Right lobe of liver (tissue), 6 donors: Measurements from ENCODE around the gene ZNF99. TPM values are rescaled to one million over a fixed set of nuclear protein-coding genes. Genes with fewer than 3 reads are reported as not detected.
"Not testable (repeated sequence)": the region's sequence is repeated elsewhere in the genome, so short reads cannot be mapped to it uniquely, and the experiment has no call there.

Source experiments
- ATAC-seq, 4 donors: fragments of 200-7000 bp; cut with Tn5 transposase; one replicate each; pipeline ENCODE4 v1.9.1; 2020; ENCODE audit warnings: mild to moderate bottlenecking in 4 of 4, moderate library complexity in 4 of 4
- DNase-seq, 3 donors: peaks; one replicate each; pipeline ENCODE4 v3.0.0-alpha.2; 2020
- H3K27ac ChIP-seq, 3 donors: fragments of 200-600 bp; one replicate each; pipeline ENCODE4 v1.8.0; 2022
- H3K27me3 ChIP-seq, 2 donors: fragments of 200-600 bp; one replicate each; pipeline ENCODE4 v1.8.0; 2022
- H3K36me3 ChIP-seq, 4 donors: fragments of 200-600 bp; sonication (generic) in 1 of 4; one replicate each; pipeline versions ENCODE4 v1.5.1 to v1.8.0; 2017 to 2022; ENCODE audit warnings: control low read depth in 1 of 4
- H3K4me1 ChIP-seq, 4 donors: fragments of 200-600 bp; sonication (generic) in 1 of 4; one replicate each; pipeline versions ENCODE4 v1.5.1 to v1.8.0; 2017 to 2022; ENCODE audit warnings: control low read depth in 1 of 4
- H3K4me3 ChIP-seq, 3 donors: fragments of 200-600 bp; one replicate each; pipeline ENCODE4 v1.8.0; 2022
- H3K9me3 ChIP-seq, 4 donors: fragments of 200-600 bp; sonication (generic) in 1 of 4; one replicate each; pipeline versions ENCODE4 v1.5.1 to v1.8.0; 2017 to 2022; ENCODE audit warnings: control low read depth in 1 of 4
- CTCF ChIP-seq, 4 donors: fragments of 200-600 bp in 3 of 4; fragments of 450-650 bp in 1 of 4; IDR thresholded peaks; one replicate each; pipeline versions ENCODE4 v1.5.1 to v1.8.0; 2016 to 2022; ENCODE audit warnings: antibody characterized with exemption in 4 of 4, mild to moderate bottlenecking in 2 of 4
- POLR2A ChIP-seq: fragments of 450-650 bp; IDR thresholded peaks from one replicate; pipeline ENCODE4 v1.6.1; 2017; ENCODE audit warnings: antibody characterized with exemption, mild to moderate bottlenecking
- WGBS: methylation state at CpG from one replicate; pipeline ENCODE4 v1.1.6; 2018; ENCODE audit warnings: low coverage, low lambda C conversion rate; ENCODE audit not compliant: insufficient coverage; ENCODE audit errors: missing lambda C conversion rate; 5-methylcytosine and 5-hydroxymethylcytosine counted together
- intact Hi-C, 2 donors: fragments of 100-400 bp; cut with DNase I; formaldehyde crosslinking; loops; one replicate each; pipeline versions ENCODE4 v1.11.2 to v1.14.1; 2022
- total RNA-seq, 6 experiments: library from RNA; depleted of rRNA in 2 of 6; stranded (reverse); fragments of >200 nt in 2 of 6; fragmentation: NEBNext Ultra II Directional in 3 of 6; extraction: Animal tissue kit (Norgen Biotek cat#: 25700) in 3 of 6; gene quantifications; one replicate each; pipeline versions ENCODE4 v1.1.0 to v1.2.4, GENCODE V29; 2016 to 2023
- donor health status: DM: no; HTN: yes; CAD: no.
- donor health status: DM: no; HTN: no; CAD: no.
- donor health status: DM: no; HTN: no; CAD: no.
- donor health status: DM: no; HTN: yes; CAD: no.
- donor health status: DM: no; HTN: yes; CAD: no.

The ZNF99 gene
- total RNA-seq, 6 experiments from 2014 or later = 0.02 to 0.07 (median 0.04) TPM; not detected in 3

DNA sequence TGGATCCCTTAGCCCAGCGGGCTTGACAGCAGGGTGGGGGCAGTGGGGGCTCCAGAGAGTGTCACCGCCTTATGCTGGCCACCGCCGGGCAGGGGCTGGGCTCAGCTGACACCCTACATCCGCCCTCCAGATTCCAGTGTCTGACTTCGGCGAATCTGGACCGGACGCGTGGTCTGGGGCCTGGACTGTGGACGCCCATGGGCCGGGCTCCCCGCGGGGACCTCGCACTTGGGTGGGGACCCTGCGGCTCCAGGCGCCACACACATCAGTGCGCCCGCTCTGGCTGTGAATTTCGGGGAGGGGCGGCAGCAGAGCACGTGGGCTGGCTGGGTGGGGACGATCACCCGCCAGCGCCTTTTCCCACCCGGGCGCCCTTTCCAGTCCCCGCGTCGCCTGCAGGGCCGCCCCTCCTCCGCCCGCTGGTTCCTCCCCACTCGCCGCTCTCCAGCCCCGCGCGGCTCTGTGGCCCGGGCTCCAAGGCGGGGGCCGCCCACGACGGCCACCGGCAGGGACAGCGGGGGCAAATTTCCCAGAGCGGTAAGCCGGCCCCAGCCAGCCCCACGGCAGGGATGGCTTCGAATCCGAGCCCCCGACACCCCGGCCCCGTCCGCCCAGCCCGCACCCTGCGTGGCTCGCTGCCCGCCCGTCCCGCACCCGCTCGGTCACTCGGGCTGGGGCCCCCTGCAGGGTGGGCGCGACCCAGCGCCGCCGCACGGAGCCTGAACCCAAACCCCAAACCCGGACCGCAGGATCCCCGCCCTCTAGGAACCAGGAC lies 23.3 kb upstream of the ZNF99 start:
- WGBS = 4% methylated on average over 8 of the region's 72 CpGs
- H3K9me3 ChIP-seq = no peaks in the 10 kb centered on the region
- no peaks in the 10 kb centered on the region for H3K4me1 ChIP-seq
- ATAC-seq (peak in 3 of 4 donors; percentile 25 to 62 (median 46)), DNase-seq (peak in 1 of 3 donors; percentile 19)
- no peaks in the 10 kb centered on the region for H3K36me3 ChIP-seq
- intact Hi-C loops = no loop called here
- TF ChIP-seq POLR2A (no peak), CTCF (IDR thresholded peaks at IDR 0.05) (no peak)
- H3K27me3 ChIP-seq = no peaks in the 10 kb centered on the region
- H3K4me3 ChIP-seq = no peak overlapping the region
- no peak overlapping the region for H3K27ac ChIP-seq

DNA sequence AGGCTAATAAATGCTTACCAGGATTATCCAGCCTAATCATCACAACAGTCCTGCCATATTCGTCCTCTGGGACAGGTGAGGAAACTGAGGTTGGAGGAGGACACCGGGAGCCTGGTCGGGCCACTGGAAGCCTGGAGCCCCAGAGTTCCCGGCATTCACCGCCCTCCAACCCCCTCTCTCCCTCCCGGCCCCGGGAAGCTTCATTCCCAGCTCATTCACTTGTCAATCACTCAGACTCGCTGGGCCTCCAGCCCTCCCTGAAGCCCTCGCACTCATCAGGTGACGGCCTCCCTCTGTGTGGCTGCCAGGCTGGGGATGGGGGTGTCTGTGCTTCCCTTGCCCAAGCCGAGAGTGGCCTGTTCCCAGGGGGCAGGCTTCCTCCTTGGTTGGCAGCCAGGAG lies 22.5 kb upstream of the ZNF99 start:
- TF ChIP-seq POLR2A = no peak
- no peak for TF ChIP-seq CTCF (IDR thresholded peaks at IDR 0.05)
- ATAC-seq = peak in 1 of 4 donors; percentile 10
- Histone ChIP-seq H3K4me3 (no peak overlapping the region), H3K36me3 (no peaks in the 10 kb centered on the region), H3K27me3 (no peaks in the 10 kb centered on the region), H3K27ac (no peak overlapping the region), H3K4me1 (no peaks in the 10 kb centered on the region), H3K9me3 (no peaks in the 10 kb centered on the region)
- peak in 1 of 3 donors; percentile 41 for DNase-seq
- intact Hi-C loops = no loop called here
- WGBS = 33% methylated on average over 3 of the region's 11 CpGs

GRCh38 chr19:22797040-22797439 lies 13.1 kb upstream of the ZNF99 start:
- Histone ChIP-seq H3K27me3 (no peaks in the 10 kb centered on the region), H3K4me1 (no peaks in the 10 kb centered on the region), H3K36me3 (no peaks in the 10 kb centered on the region), H3K27ac (no peak overlapping the region), H3K4me3 (no peak overlapping the region), H3K9me3 (no peaks in the 10 kb centered on the region)
- intact Hi-C loops = no loop called here
- DNase-seq = no peak
- TF ChIP-seq CTCF (IDR thresholded peaks at IDR 0.05) = no peak
- 29% methylated on average over 4 of the region's 5 CpGs for WGBS
- ATAC-seq = no peak

DNA sequence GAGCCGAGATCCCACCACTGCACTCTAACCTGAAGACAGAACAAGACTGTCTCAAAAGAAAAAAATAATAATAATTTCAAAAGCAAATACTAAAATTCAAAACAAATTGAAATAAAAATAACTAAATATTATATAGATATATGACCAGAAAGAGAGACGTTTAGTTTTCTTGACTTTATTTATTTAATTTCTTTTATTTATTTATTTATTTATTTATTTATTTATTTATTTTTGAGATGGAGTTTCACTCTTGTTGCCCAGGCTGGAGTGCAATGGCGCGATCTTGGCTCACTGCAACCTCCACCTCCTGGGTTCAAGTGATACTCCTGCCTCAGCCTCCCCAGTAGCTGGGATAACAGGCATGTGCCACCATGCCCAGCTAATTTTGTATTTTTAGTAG lies 8.9 kb upstream of the ZNF99 start:
- H3K27me3 ChIP-seq, H3K4me3 ChIP-seq, intact Hi-C loops, H3K4me1 ChIP-seq, H3K36me3 ChIP-seq, H3K9me3 ChIP-seq, H3K27ac ChIP-seq, ATAC-seq, DNase-seq: not testable (repeated sequence)
- WGBS = 62% methylated on average over 3 of the region's 4 CpGs

GRCh38 chr19:22735911-22736645 lies 47.9 kb downstream of the ZNF99 start:
- 50% methylated on average over 3 of the region's 4 CpGs for WGBS
- Histone ChIP-seq H3K27ac (no peak overlapping the region), H3K4me1 (no peaks in the 10 kb centered on the region), H3K36me3 (no peaks in the 10 kb centered on the region), H3K4me3 (no peak overlapping the region), H3K9me3 (no peaks in the 10 kb centered on the region), H3K27me3 (no peaks in the 10 kb centered on the region)
- intact Hi-C loops = no loop called here
- no peak for TF ChIP-seq POLR2A
- no peak for TF ChIP-seq CTCF (IDR thresholded peaks at IDR 0.05)
- ATAC-seq (no peak), DNase-seq (peak in 2 of 3 donors; percentile 16 to 46)
